ENCODE results near the gene SEMA4D.
A peak's percentile ranks its signal among the peaks of the same experiment; 100 is the strongest.
"Not testable (repeated sequence)": the region's sequence is repeated elsewhere in the genome, so short reads cannot be mapped to it uniquely, and the experiment has no call there.

SEMA4D gene

GRCh38 chr9:89480825-89481537, 16.9 kb downstream of the SEMA4D start:
- DNase-seq: no peak

GRCh38 chr9:89480372-89480771, 17.5 kb downstream of the SEMA4D start:
- not testable (repeated sequence) for DNase-seq

- DNase-seq: not testable (repeated sequence)
Measured at GRCh38 chr9:89479669-89480011, 18.3 kb downstream of the SEMA4D start.

GRCh38 chr9:89478821-89479668, 18.9 kb downstream of the SEMA4D start:
- DNase-seq: no peak

GRCh38 chr9:89477811-89478630, 19.9 kb downstream of the SEMA4D start:
- DNase-seq: peak; percentile 30 to 45 (median 40)

- no peak for DNase-seq
Measured at GRCh38 chr9:89477384-89477783, 20.5 kb downstream of the SEMA4D start.

GRCh38 chr9:89476546-89476945, 21.4 kb downstream of the SEMA4D start:
- DNase-seq: no peak

- DNase-seq: no peak
Measured at GRCh38 chr9:89475891-89476440, 21.9 kb downstream of the SEMA4D start.

GRCh38 chr9:89474939-89475338, 23.0 kb downstream of the SEMA4D start:
- no peak for DNase-seq

GRCh38 chr9:89473762-89474469, 24.0 kb downstream of the SEMA4D start:
- no peak for DNase-seq

GRCh38 chr9:89471796-89472320, 26.1 kb downstream of the SEMA4D start:
- DNase-seq: not testable (repeated sequence)

GRCh38 chr9:89471390-89471789, 26.5 kb downstream of the SEMA4D start:
- no peak for DNase-seq

GRCh38 chr9:89470224-89470839, 27.6 kb downstream of the SEMA4D start:
- DNase-seq: no peak

GRCh38 chr9:89469003-89469402, 28.9 kb downstream of the SEMA4D start:
- no peak for DNase-seq

- DNase-seq: no peak
Measured at GRCh38 chr9:89468281-89468960, 29.5 kb downstream of the SEMA4D start.

- no peak for DNase-seq
Measured at GRCh38 chr9:89467278-89467625, 30.7 kb downstream of the SEMA4D start.

GRCh38 chr9:89466451-89467277, 31.2 kb downstream of the SEMA4D start:
- no peak for DNase-seq

- no peak for DNase-seq
Measured at GRCh38 chr9:89465726-89466308, 32.1 kb downstream of the SEMA4D start.

GRCh38 chr9:89465001-89465451, 32.9 kb downstream of the SEMA4D start:
- peak; percentile 23 to 59 (median 43) for DNase-seq

Data from suppressor macrophage (primary cell).